ENCODE data around the gene ATG16L2.
"Not testable (repeated sequence)": the region's sequence is repeated elsewhere in the genome, so short reads cannot be mapped to it uniquely, and the experiment has no call there.

Gene ATG16L2

GRCh38 chr11:72807792-72808191 is 6.4 kb upstream of the ATG16L2 start:
- no peak for DNase-seq
- no peak overlapping the region for H3K4me3 ChIP-seq (ENCODE audit: low read depth, low read length)
- H3K27me3 ChIP-seq (replicated peaks): no peaks in the 10 kb centered on the region
- in situ Hi-C loops (cut with HindIII; ENCODE audit: low pct_ligation_motif_present, low sequenced_read_pairs): no loop called here
- peaks cover 4% of the 10 kb centered on the region for H3K36me3 ChIP-seq (replicated peaks)
- H3K27ac ChIP-seq: no peak overlapping the region
- TF ChIP-seq CTCF (IDR thresholded peaks at IDR 0.05; ENCODE audit: low read depth, low read length, missing control alignments): no peak

GRCh38 chr11:72808331-72808798 is 5.8 kb upstream of the ATG16L2 start:
- DNase-seq: no peak
- TF ChIP-seq CTCF (IDR thresholded peaks at IDR 0.05; ENCODE audit: low read depth, low read length, missing control alignments): no peak
- H3K36me3 ChIP-seq (replicated peaks): peaks cover 4% of the 10 kb centered on the region
- H3K27me3 ChIP-seq (replicated peaks): no peaks in the 10 kb centered on the region
- H3K27ac ChIP-seq: no peak overlapping the region
- in situ Hi-C loops (cut with HindIII; ENCODE audit: low pct_ligation_motif_present, low sequenced_read_pairs): no loop called here
- H3K4me3 ChIP-seq (ENCODE audit: low read depth, low read length): no peak overlapping the region

GRCh38 chr11:72811686-72812085 is 2.5 kb upstream of the ATG16L2 start:
- in situ Hi-C loops (cut with HindIII; ENCODE audit: low pct_ligation_motif_present, low sequenced_read_pairs); H3K27ac ChIP-seq; H3K4me3 ChIP-seq (ENCODE audit: low read depth, low read length); DNase-seq; H3K27me3 ChIP-seq (replicated peaks); H3K36me3 ChIP-seq (replicated peaks): not testable (repeated sequence)

GRCh38 chr11:72812604-72812966 is 1.6 kb upstream of the ATG16L2 start:
- in situ Hi-C loops (cut with HindIII; ENCODE audit: low pct_ligation_motif_present, low sequenced_read_pairs): no loop called here
- no peak for TF ChIP-seq CTCF (IDR thresholded peaks at IDR 0.05; ENCODE audit: low read depth, low read length, missing control alignments)
- H3K4me3 ChIP-seq (ENCODE audit: low read depth, low read length): peak overlapping the region; percentile 85
- no peaks in the 10 kb centered on the region for H3K27me3 ChIP-seq (replicated peaks)
- DNase-seq: no peak
- H3K27ac ChIP-seq: no peak overlapping the region
- peaks cover 4% of the 10 kb centered on the region for H3K36me3 ChIP-seq (replicated peaks)

GRCh38 chr11:72812967-72813739 is 1.1 kb upstream of the ATG16L2 start:
- in situ Hi-C loops (cut with HindIII; ENCODE audit: low pct_ligation_motif_present, low sequenced_read_pairs): no loop called here
- Histone ChIP-seq H3K4me3 (ENCODE audit: low read depth, low read length) (peak overlapping the region; percentile 85), H3K27ac (peak overlapping the region; percentile 98), H3K27me3 (replicated peaks) (no peaks in the 10 kb centered on the region), H3K36me3 (replicated peaks) (peaks cover 4% of the 10 kb centered on the region)
- peak; percentile 56 for DNase-seq
- peak; percentile 82 for TF ChIP-seq CTCF (IDR thresholded peaks at IDR 0.05; ENCODE audit: low read depth, low read length, missing control alignments)

- peak; percentile 65 for DNase-seq
- in situ Hi-C loops (cut with HindIII; ENCODE audit: low pct_ligation_motif_present, low sequenced_read_pairs): no loop called here
- Histone ChIP-seq H3K4me3 (ENCODE audit: low read depth, low read length) (peak overlapping the region; percentile 85), H3K27me3 (replicated peaks) (no peaks in the 10 kb centered on the region), H3K36me3 (replicated peaks) (peaks cover 4% of the 10 kb centered on the region), H3K27ac (peak overlapping the region; percentile 98)
- no peak for TF ChIP-seq CTCF (IDR thresholded peaks at IDR 0.05; ENCODE audit: low read depth, low read length, missing control alignments)
Measured at GRCh38 chr11:72813740-72814285, 398 bp upstream of the ATG16L2 start.

All from brain microvascular endothelial cell (primary cell).